22Rv1 (cell line): Measurements from ENCODE around the gene TEKT5.
"Not testable (repeated sequence)": the region's sequence is repeated elsewhere in the genome, so short reads cannot be mapped to it uniquely, and the experiment has no call there.

Experiments
- ZFX ChIP-seq: fragments of 450-650 bp; IDR thresholded peaks from 2 replicates; pipeline ENCODE4 v1.6.1; 2017; ENCODE audit warnings: antibody characterized with exemption, borderline replicate concordance
- TF ChIP-seq, protein P1 (sequence below): fragments of 450-650 bp; IDR thresholded peaks from 2 replicates; pipeline ENCODE4 v1.5.1; 2017; ENCODE audit warnings: mild to moderate bottlenecking

- TF ChIP-seq, protein P1, sequence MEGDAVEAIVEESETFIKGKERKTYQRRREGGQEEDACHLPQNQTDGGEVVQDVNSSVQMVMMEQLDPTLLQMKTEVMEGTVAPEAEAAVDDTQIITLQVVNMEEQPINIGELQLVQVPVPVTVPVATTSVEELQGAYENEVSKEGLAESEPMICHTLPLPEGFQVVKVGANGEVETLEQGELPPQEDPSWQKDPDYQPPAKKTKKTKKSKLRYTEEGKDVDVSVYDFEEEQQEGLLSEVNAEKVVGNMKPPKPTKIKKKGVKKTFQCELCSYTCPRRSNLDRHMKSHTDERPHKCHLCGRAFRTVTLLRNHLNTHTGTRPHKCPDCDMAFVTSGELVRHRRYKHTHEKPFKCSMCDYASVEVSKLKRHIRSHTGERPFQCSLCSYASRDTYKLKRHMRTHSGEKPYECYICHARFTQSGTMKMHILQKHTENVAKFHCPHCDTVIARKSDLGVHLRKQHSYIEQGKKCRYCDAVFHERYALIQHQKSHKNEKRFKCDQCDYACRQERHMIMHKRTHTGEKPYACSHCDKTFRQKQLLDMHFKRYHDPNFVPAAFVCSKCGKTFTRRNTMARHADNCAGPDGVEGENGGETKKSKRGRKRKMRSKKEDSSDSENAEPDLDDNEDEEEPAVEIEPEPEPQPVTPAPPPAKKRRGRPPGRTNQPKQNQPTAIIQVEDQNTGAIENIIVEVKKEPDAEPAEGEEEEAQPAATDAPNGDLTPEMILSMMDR, result not testable (repeated sequence)
- TF ChIP-seq ZFX, result not testable (repeated sequence)
Measured at GRCh38 chr16:10679441-10679840, 15.3 kb downstream of the TEKT5 start.
